NCI-H345 (cell line): ENCODE measurements around the gene PCDH15.
"Not testable (repeated sequence)": the region's sequence is repeated elsewhere in the genome, so short reads cannot be mapped to it uniquely, and the experiment has no call there.

Experiments used
- DNase-seq: peaks from one replicate; lab custom pipeline; 2025; lab: John Stamatoyannopoulos, UW

Gene PCDH15

GRCh38 chr10:54554028-54554427 lies 247.0 kb downstream of the PCDH15 start:
- DNase-seq = no peak

- no peak for DNase-seq
Measured at GRCh38 chr10:54550016-54550415, 251.0 kb downstream of the PCDH15 start.

GRCh38 chr10:54531296-54531695 lies 269.7 kb downstream of the PCDH15 start:
- DNase-seq = no peak

- no peak for DNase-seq
Measured at GRCh38 chr10:54530299-54530698, 270.7 kb downstream of the PCDH15 start.

- DNase-seq = no peak
Measured at GRCh38 chr10:54525816-54526215, 275.2 kb downstream of the PCDH15 start.

- DNase-seq = not testable (repeated sequence)
Measured at GRCh38 chr10:54515244-54515643, 285.8 kb downstream of the PCDH15 start.

GRCh38 chr10:54503863-54504262 lies 297.2 kb downstream of the PCDH15 start:
- DNase-seq = no peak

- no peak for DNase-seq
Measured at GRCh38 chr10:54501929-54502328, 299.1 kb downstream of the PCDH15 start.

- DNase-seq = no peak
Measured at GRCh38 chr10:54496852-54497251, 304.2 kb downstream of the PCDH15 start.

- DNase-seq = no peak
Measured at GRCh38 chr10:54487743-54488142, 313.3 kb downstream of the PCDH15 start.

- DNase-seq = no peak
Measured at GRCh38 chr10:54485971-54486370, 315.1 kb downstream of the PCDH15 start.

- no peak for DNase-seq
Measured at GRCh38 chr10:54484186-54484585, 316.8 kb downstream of the PCDH15 start.

- no peak for DNase-seq
Measured at GRCh38 chr10:54478601-54479000, 322.4 kb downstream of the PCDH15 start.

GRCh38 chr10:54477738-54478137 lies 323.3 kb downstream of the PCDH15 start:
- no peak for DNase-seq

GRCh38 chr10:54470324-54470631 lies 330.8 kb downstream of the PCDH15 start:
- no peak for DNase-seq

- no peak for DNase-seq
Measured at GRCh38 chr10:54469587-54470323, 331.3 kb downstream of the PCDH15 start.

GRCh38 chr10:54454271-54454670 lies 346.8 kb downstream of the PCDH15 start:
- DNase-seq = no peak

GRCh38 chr10:54449056-54449455 lies 352.0 kb downstream of the PCDH15 start:
- DNase-seq = no peak

- DNase-seq = no peak
Measured at GRCh38 chr10:54444170-54444569, 356.9 kb downstream of the PCDH15 start.

- no peak for DNase-seq
Measured at GRCh38 chr10:54441275-54441674, 359.8 kb downstream of the PCDH15 start.

GRCh38 chr10:54434782-54435181 lies 366.2 kb downstream of the PCDH15 start:
- DNase-seq = no peak

GRCh38 chr10:54415483-54415882 lies 385.5 kb downstream of the PCDH15 start:
- DNase-seq = no peak

- DNase-seq = peak; percentile 9
Measured at GRCh38 chr10:54402576-54402975, 398.5 kb downstream of the PCDH15 start.

- no peak for DNase-seq
Measured at GRCh38 chr10:54396031-54396430, 405.0 kb downstream of the PCDH15 start.
